K562 (cell line): ENCODE data around the gene PPP1R14C. TPM values are rescaled to one million over a fixed set of nuclear protein-coding genes. Genes with fewer than 3 reads are reported as not detected.

Experiments
- ESRRB ChIP-seq: fragments of 250-450 bp; sonication (Bioruptor Pico); IDR thresholded peaks from 2 replicates; pipeline ENCODE4 v1.5.0; 2020; ENCODE audit warnings: mild to moderate bottlenecking, moderate library complexity, borderline replicate concordance
- ID3 ChIP-seq, 2 experiments: fragments of 250-450 bp in 1 of 2; fragments of 450-650 bp in 1 of 2; sonication (Bioruptor Pico) in 1 of 2; IDR thresholded peaks; 2 replicates each; pipeline versions ENCODE4 v1.6.1 to v1.8.0; 2016 to 2021; ENCODE audit warnings: mild to moderate bottlenecking in 2 of 2, moderate library complexity in 2 of 2, missing compliant biosample characterization in 1 of 2, missing genetic modification characterization in 1 of 2
- KAT7 ChIP-seq: sonication (generic); formaldehyde crosslinking; IDR thresholded peaks from 2 replicates; pipeline ENCODE4 v1.8.0; 2022; ENCODE audit warnings: missing genetic modification reagents, mild to moderate bottlenecking, borderline replicate concordance
- MTA3 ChIP-seq: fragments of 450-650 bp; formaldehyde crosslinking; IDR thresholded peaks from 2 replicates; pipeline ENCODE4 v1.6.1; 2017; ENCODE audit warnings: mild to moderate bottlenecking, borderline replicate concordance
- NFYB ChIP-seq: IDR thresholded peaks from 2 replicates; pipeline ENCODE4 v1.6.1; 2011; ENCODE audit warnings: mild to moderate bottlenecking, moderate library complexity; ENCODE audit not compliant: insufficient read length; ENCODE audit errors: extremely low read depth
- SMAD4 ChIP-seq: fragments of 250-450 bp; sonication (Bioruptor Pico); conservative IDR thresholded peaks from 2 replicates; pipeline ENCODE4 v1.8.0; 2021; ENCODE audit warnings: inconsistent platforms, mild to moderate bottlenecking, moderate library complexity
- TEAD4 ChIP-seq, 2 experiments: sonication (generic) in 1 of 2; formaldehyde crosslinking in 1 of 2; IDR thresholded peaks; 2 replicates each; pipeline versions ENCODE4 v1.6.1 to v1.8.0; 2012 to 2022; ENCODE audit warnings: borderline replicate concordance in 1 of 2, inconsistent platforms in 1 of 2, low read length in 1 of 2, mild to moderate bottlenecking in 1 of 2, missing genetic modification reagents in 1 of 2
- ZNF436 ChIP-seq: fragments of 250-450, 450-650 bp; sonication (Bioruptor Pico); formaldehyde crosslinking; IDR thresholded peaks from 2 replicates; pipeline ENCODE4 v1.7.0; 2020; ENCODE audit warnings: mild to moderate bottlenecking
- polyA plus RNA-seq, 8 experiments: library from polyadenylated mRNA; depleted of rRNA in 4 of 8; stranded (reverse) in 5 of 8; unstranded in 3 of 8; fragments of >200 nt; fragmentation: Nextera tagmentation in 2 of 8; fragmentation: Illumina TruSeq in 1 of 8; extraction: Ambion mirVana in 2 of 8; extraction: Trizol in 1 of 8; gene quantifications; 2 replicates each; pipeline versions ENCODE4 v1.2.1 to v1.2.3, GENCODE V29; 2011 to 2014; ENCODE audit warnings: inconsistent platforms in 1 of 8, missing spikeins in 1 of 8
- total RNA-seq, 7 experiments: library from RNA; depleted of rRNA in 6 of 7; stranded (reverse); fragments of >200 nt in 6 of 7; fragmentation: Illumina TruSeq in 2 of 7; extraction: Trizol in 2 of 7; gene quantifications; 2 replicates each; pipeline versions ENCODE4 v1.2.1 to v1.2.3, GENCODE V29; 2011 to 2021; ENCODE audit warnings: low replicate concordance in 1 of 7
- TF ChIP-seq, protein P1 (sequence below): fragments of 250-450 bp; sonication (Bioruptor Pico); IDR thresholded peaks from 2 replicates; pipeline ENCODE4 v1.4.0; 2020; ENCODE audit warnings: mild to moderate bottlenecking, moderate library complexity, borderline replicate concordance

The PPP1R14C gene
- total and polyA plus RNA-seq, 9 of the 15 experiments (the other 6 are each of a cell fraction or from before 2014, with no cell fraction given) = 4.5 to 16.6 (median 11.9) TPM

DNA sequence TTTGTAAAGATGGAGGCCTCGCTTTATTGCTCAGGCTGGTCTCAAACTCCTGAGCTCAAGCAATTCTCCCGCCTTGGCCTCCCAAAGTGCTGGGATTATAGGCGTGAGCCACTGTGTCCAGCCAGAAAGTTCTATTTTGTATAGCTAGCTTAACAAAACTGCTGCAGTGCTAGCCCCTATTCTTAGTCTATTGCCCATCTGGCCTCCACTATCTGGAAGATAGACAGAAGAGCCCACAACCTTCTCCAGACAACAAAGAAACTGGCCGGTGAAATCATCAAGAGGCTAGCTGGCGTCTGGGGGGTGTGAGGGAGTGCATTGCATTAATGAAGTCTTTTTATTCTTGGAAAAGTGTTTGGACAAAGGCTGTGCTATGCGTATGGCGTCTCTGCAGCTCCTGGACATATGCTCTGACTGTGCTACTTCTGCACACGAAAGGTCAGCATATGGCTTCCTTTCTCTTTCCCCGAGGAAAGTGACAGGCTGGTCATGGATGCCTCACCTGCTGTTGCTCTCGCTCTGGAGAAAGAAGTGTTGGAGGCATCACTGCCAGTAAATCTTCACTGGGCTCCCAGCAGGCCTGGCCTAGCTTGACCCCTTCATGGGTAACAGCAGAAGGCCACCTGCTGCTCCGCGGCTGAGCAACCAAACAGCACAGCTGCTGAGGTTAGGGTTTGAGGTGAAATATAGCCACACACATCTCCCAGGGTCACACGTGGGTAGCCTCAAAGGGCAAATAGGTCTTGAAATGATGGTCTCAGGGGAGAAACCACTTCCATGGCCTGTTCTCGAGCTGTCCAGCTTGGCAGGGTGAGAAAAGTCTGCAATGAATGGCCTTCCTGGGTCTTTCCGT is 130.8 kb downstream of the PPP1R14C start (continued):
- TF ChIP-seq ESRRB (CRISPR knock-in tag) (no peak), KAT7 (0 out of 2 replicates have a peak, but pooled peaks have one; percentile 67), ID3 (CRISPR knock-in tag; IDR thresholded peaks at IDR 0.05) (no peak), ID3 (tag; IDR thresholded peaks at IDR 0.05) (peak; percentile 78; the same call in 1 of the 2 replicates), TEAD4 (IDR thresholded peaks at IDR 0.05; ENCODE audit: low read length) (peak; percentile 52; the same call in 1 of the 2 replicates), TEAD4 (CRISPR knock-in tag; IDR thresholded peaks at IDR 0.05; ENCODE audit: borderline replicate concordance) (no peak), ZNF436 (no peak), MTA3 (peak; percentile 24; the same call in 1 of the 2 replicates), SMAD4 (peak; percentile 59), NFYB (no peak)
- TF ChIP-seq, protein P1, sequence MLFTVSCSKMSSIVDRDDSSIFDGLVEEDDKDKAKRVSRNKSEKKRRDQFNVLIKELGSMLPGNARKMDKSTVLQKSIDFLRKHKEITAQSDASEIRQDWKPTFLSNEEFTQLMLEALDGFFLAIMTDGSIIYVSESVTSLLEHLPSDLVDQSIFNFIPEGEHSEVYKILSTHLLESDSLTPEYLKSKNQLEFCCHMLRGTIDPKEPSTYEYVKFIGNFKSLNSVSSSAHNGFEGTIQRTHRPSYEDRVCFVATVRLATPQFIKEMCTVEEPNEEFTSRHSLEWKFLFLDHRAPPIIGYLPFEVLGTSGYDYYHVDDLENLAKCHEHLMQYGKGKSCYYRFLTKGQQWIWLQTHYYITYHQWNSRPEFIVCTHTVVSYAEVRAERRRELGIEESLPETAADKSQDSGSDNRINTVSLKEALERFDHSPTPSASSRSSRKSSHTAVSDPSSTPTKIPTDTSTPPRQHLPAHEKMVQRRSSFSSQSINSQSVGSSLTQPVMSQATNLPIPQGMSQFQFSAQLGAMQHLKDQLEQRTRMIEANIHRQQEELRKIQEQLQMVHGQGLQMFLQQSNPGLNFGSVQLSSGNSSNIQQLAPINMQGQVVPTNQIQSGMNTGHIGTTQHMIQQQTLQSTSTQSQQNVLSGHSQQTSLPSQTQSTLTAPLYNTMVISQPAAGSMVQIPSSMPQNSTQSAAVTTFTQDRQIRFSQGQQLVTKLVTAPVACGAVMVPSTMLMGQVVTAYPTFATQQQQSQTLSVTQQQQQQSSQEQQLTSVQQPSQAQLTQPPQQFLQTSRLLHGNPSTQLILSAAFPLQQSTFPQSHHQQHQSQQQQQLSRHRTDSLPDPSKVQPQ = peak; percentile 62; the same call in 1 of the 2 replicates
